ENCODE results near the gene ATG4C.

GRCh38 chr1:62905872-62906271 lies 121.9 kb downstream of the ATG4C start:
- TF ChIP-seq CTCF (IDR thresholded peaks at IDR 0.05 in 2 of 3, conservative IDR thresholded peaks at IDR 0.05 in 1 of 3; ENCODE audit: control insufficient read depth in 2 of 3, extremely low read depth in 1 of 3, insufficient read depth in 1 of 3, low read depth in 3 of 3, low read length in 3 of 3) (no peak), SKIL (IDR thresholded peaks at IDR 0.05; ENCODE audit: low read depth, poor library complexity, severe bottlenecking) (no peak), MAX (IDR thresholded peaks at IDR 0.05; ENCODE audit: low read depth, low read length) (no peak), CBFB (IDR thresholded peaks at IDR 0.05; ENCODE audit: low read depth) (no peak), EZH2 (IDR thresholded peaks at IDR 0.05; ENCODE audit: borderline replicate concordance, control insufficient read depth, low read depth, low read length) (no peak), CREB1 (IDR thresholded peaks at IDR 0.05; ENCODE audit: low read depth) (no peak), ESRRA (IDR thresholded peaks at IDR 0.05; ENCODE audit: low read length) (no peak)
